CD4-positive, CD25-positive, alpha-beta regulatory T cell (primary cell): ENCODE measurements around the gene ME3. TPM values are rescaled to one million over a fixed set of nuclear protein-coding genes. Genes with fewer than 3 reads are reported as not detected.
A peak's percentile ranks its signal among the peaks of the same experiment; 100 is the strongest.

Source experiments
- ATAC-seq, 2 donors: fragments of 150-1000 bp; cut with Tn5 transposase; one replicate each; pipeline ENCODE4 v1.10.0; 2021; ENCODE audit warnings: low read depth in 2 of 2, moderate number of reproducible peaks in 2 of 2, moderate library complexity in 1 of 2
- DNase-seq, 3 donors: peaks; one replicate each; pipeline versions ENCODE4 v3.0.0 to v3.0.0-alpha.2; 2012 to 2022; ENCODE audit warnings: mixed read lengths in 1 of 3
- H3K27ac ChIP-seq: one replicate; pipeline ENCODE4 v1.7.0; 2013; ENCODE audit warnings: mild to moderate bottlenecking, low read length; ENCODE audit not compliant: insufficient read depth, poor library complexity, severe bottlenecking
- H3K27me3 ChIP-seq: one replicate; pipeline ENCODE4 v1.7.0; 2013; ENCODE audit warnings: low read length; ENCODE audit not compliant: control insufficient read depth, insufficient read depth
- H3K36me3 ChIP-seq: one replicate; pipeline ENCODE4 v1.7.0; 2013; ENCODE audit warnings: mild to moderate bottlenecking, low read length, moderate library complexity; ENCODE audit not compliant: control insufficient read depth, insufficient read depth
- H3K4me1 ChIP-seq: 2 replicates; pipeline ENCODE4 v1.7.0; 2013; ENCODE audit warnings: mild to moderate bottlenecking, low read length; ENCODE audit not compliant: insufficient read depth, control insufficient read depth, poor library complexity, severe bottlenecking
- H3K4me3 ChIP-seq: one replicate; pipeline ENCODE4 v1.7.0; 2013; ENCODE audit warnings: low read depth, mild to moderate bottlenecking, low read length, moderate library complexity
- H3K9me3 ChIP-seq, 2 experiments: 1 replicate in 1 of 2; 2 replicates in 1 of 2; pipeline ENCODE4 v1.7.0; 2013; ENCODE audit warnings: low read length in 2 of 2, mild to moderate bottlenecking in 1 of 2, moderate library complexity in 1 of 2; ENCODE audit not compliant: control insufficient read depth in 2 of 2
- H3K27ac Mint-ChIP-seq, 3 donors: one replicate each; pipeline ENCODE4 v1.8.0; 2020 to 2022; ENCODE audit warnings: mild to moderate bottlenecking in 3 of 3, mixed read lengths in 3 of 3, moderate library complexity in 2 of 3
- H3K27me3 Mint-ChIP-seq: one replicate; pipeline ENCODE4 v1.8.0; 2022; ENCODE audit warnings: mild to moderate bottlenecking, mixed read lengths
- H3K36me3 Mint-ChIP-seq: one replicate; pipeline ENCODE4 v1.8.0; 2020; ENCODE audit warnings: mixed read lengths
- H3K4me1 Mint-ChIP-seq, 4 donors: one replicate each; pipeline ENCODE4 v1.8.0; 2020 to 2022; ENCODE audit warnings: mixed read lengths in 4 of 4, mild to moderate bottlenecking in 1 of 4
- H3K4me3 Mint-ChIP-seq, 4 donors: one replicate each; pipeline ENCODE4 v1.8.0; 2020 to 2022; ENCODE audit warnings: mild to moderate bottlenecking in 4 of 4, mixed read lengths in 4 of 4, moderate library complexity in 3 of 4
- H3K9me3 Mint-ChIP-seq, 7 donors: one replicate each; pipeline ENCODE4 v1.8.0; 2020 to 2022; ENCODE audit warnings: mixed read lengths in 7 of 7, mild to moderate bottlenecking in 3 of 7, moderate library complexity in 2 of 7
- polyA plus RNA-seq, 4 donors: library from polyadenylated mRNA; unstranded; fragments of 300-500 nt; fragmentation: Illumina TruSeq; gene quantifications; one replicate each; pipeline ENCODE4 v1.2.3, GENCODE V29; 2021
- total RNA-seq: library from RNA; stranded (reverse); gene quantifications from one replicate; pipeline ENCODE4 v1.2.3, GENCODE V29; 2022

Gene ME3
- total and polyA plus RNA-seq, 5 donors from 2014 or later = 0.18 to 1.4 (median 0.38) TPM; not detected in 2

- DNase-seq (peak in 1 of 3 donors; percentile 8), ATAC-seq (no peak)
- H3K27me3 ChIP-seq = no peaks in the 10 kb centered on the region
- Mint-ChIP-seq H3K36me3 (no peaks in the 10 kb centered on the region), H3K9me3 (peaks cover 0 to 1% (median 0%) of the 10 kb centered on the region in 7 donors), H3K4me3 (no peak overlapping the region), H3K27ac (no peak overlapping the region), H3K27me3 (no peaks in the 10 kb centered on the region), H3K4me1 (no peaks in the 10 kb centered on the region)
- H3K9me3 ChIP-seq = no peaks in the 10 kb centered on the region
- H3K27ac ChIP-seq = no peak overlapping the region
- H3K4me1 ChIP-seq = no peaks in the 10 kb centered on the region
- H3K36me3 ChIP-seq = no peaks in the 10 kb centered on the region
- no peak overlapping the region for H3K4me3 ChIP-seq
These were observed 226.1 kb downstream of the ME3 start for GRCh38 chr11:86446163-86446923.

- Mint-ChIP-seq H3K9me3 (peaks cover 0 to 1% (median 0%) of the 10 kb centered on the region in 7 donors), H3K27me3 (no peaks in the 10 kb centered on the region), H3K36me3 (no peaks in the 10 kb centered on the region), H3K27ac (no peak overlapping the region), H3K4me1 (no peaks in the 10 kb centered on the region), H3K4me3 (no peak overlapping the region)
- H3K4me3 ChIP-seq = no peak overlapping the region
- H3K27ac ChIP-seq = no peak overlapping the region
- H3K36me3 ChIP-seq = no peaks in the 10 kb centered on the region
- no peak for DNase-seq
- H3K9me3 ChIP-seq = no peaks in the 10 kb centered on the region
- no peak for ATAC-seq
- H3K4me1 ChIP-seq = no peaks in the 10 kb centered on the region
- no peaks in the 10 kb centered on the region for H3K27me3 ChIP-seq
These were observed 227.4 kb downstream of the ME3 start for GRCh38 chr11:86444981-86445380.

GRCh38 chr11:86443415-86443814 lies 229.0 kb downstream of the ME3 start:
- H3K4me1 Mint-ChIP-seq = no peaks in the 10 kb centered on the region
- peaks cover 0 to 1% (median 0%) of the 10 kb centered on the region in 7 donors for H3K9me3 Mint-ChIP-seq
- Histone ChIP-seq H3K9me3 (no peaks in the 10 kb centered on the region), H3K36me3 (no peaks in the 10 kb centered on the region), H3K27me3 (no peaks in the 10 kb centered on the region), H3K4me1 (no peaks in the 10 kb centered on the region), H3K4me3 (no peak overlapping the region), H3K27ac (no peak overlapping the region)
- DNase-seq (no peak), ATAC-seq (no peak)
- H3K36me3 Mint-ChIP-seq = no peaks in the 10 kb centered on the region
- H3K27me3 Mint-ChIP-seq = peaks cover 5% of the 10 kb centered on the region
- no peak overlapping the region for H3K27ac Mint-ChIP-seq
- no peak overlapping the region for H3K4me3 Mint-ChIP-seq

- H3K9me3 ChIP-seq = no peaks in the 10 kb centered on the region
- H3K36me3 Mint-ChIP-seq = no peaks in the 10 kb centered on the region
- peaks cover 5% of the 10 kb centered on the region for H3K27me3 Mint-ChIP-seq
- H3K27ac Mint-ChIP-seq = no peak overlapping the region
- peaks cover 0 to 1% (median 0%) of the 10 kb centered on the region in 7 donors for H3K9me3 Mint-ChIP-seq
- DNase-seq (no peak), ATAC-seq (no peak)
- no peaks in the 10 kb centered on the region for H3K4me1 ChIP-seq
- H3K4me3 ChIP-seq = no peak overlapping the region
- no peak overlapping the region for H3K27ac ChIP-seq
- no peaks in the 10 kb centered on the region for H3K4me1 Mint-ChIP-seq
- H3K36me3 ChIP-seq = no peaks in the 10 kb centered on the region
- no peaks in the 10 kb centered on the region for H3K27me3 ChIP-seq
- H3K4me3 Mint-ChIP-seq = no peak overlapping the region
These were observed 229.6 kb downstream of the ME3 start for GRCh38 chr11:86442827-86443226.

GRCh38 chr11:86442420-86442819 lies 230.0 kb downstream of the ME3 start:
- DNase-seq = no peak
- Histone ChIP-seq H3K9me3 (no peaks in the 10 kb centered on the region), H3K4me3 (no peak overlapping the region), H3K27me3 (no peaks in the 10 kb centered on the region), H3K27ac (no peak overlapping the region), H3K36me3 (no peaks in the 10 kb centered on the region), H3K4me1 (no peaks in the 10 kb centered on the region)
- no peak for ATAC-seq
- Mint-ChIP-seq H3K9me3 (peaks cover 0 to 1% (median 0%) of the 10 kb centered on the region in 7 donors), H3K36me3 (no peaks in the 10 kb centered on the region), H3K4me3 (no peak overlapping the region), H3K27me3 (peaks cover 5% of the 10 kb centered on the region), H3K4me1 (no peaks in the 10 kb centered on the region), H3K27ac (no peak overlapping the region)

GRCh38 chr11:86440843-86441242 lies 231.6 kb downstream of the ME3 start:
- Mint-ChIP-seq H3K27me3 (peaks cover 5% of the 10 kb centered on the region), H3K4me3 (no peak overlapping the region), H3K9me3 (peaks cover 0 to 1% (median 0%) of the 10 kb centered on the region in 7 donors), H3K36me3 (no peaks in the 10 kb centered on the region), H3K27ac (no peak overlapping the region), H3K4me1 (no peaks in the 10 kb centered on the region)
- no peaks in the 10 kb centered on the region for H3K9me3 ChIP-seq
- no peaks in the 10 kb centered on the region for H3K36me3 ChIP-seq
- no peaks in the 10 kb centered on the region for H3K4me1 ChIP-seq
- no peak for ATAC-seq
- H3K4me3 ChIP-seq = no peak overlapping the region
- H3K27ac ChIP-seq = no peak overlapping the region
- DNase-seq = no peak
- H3K27me3 ChIP-seq = no peaks in the 10 kb centered on the region

- H3K27ac Mint-ChIP-seq = no peak overlapping the region
- no peak overlapping the region for H3K4me3 Mint-ChIP-seq
- Histone ChIP-seq H3K4me3 (no peak overlapping the region), H3K27ac (no peak overlapping the region), H3K27me3 (no peaks in the 10 kb centered on the region), H3K36me3 (no peaks in the 10 kb centered on the region), H3K4me1 (no peaks in the 10 kb centered on the region), H3K9me3 (no peaks in the 10 kb centered on the region)
- peaks cover 10% of the 10 kb centered on the region for H3K27me3 Mint-ChIP-seq
- H3K9me3 Mint-ChIP-seq = peaks cover 0 to 2% (median 0%) of the 10 kb centered on the region in 7 donors
- DNase-seq (no peak), ATAC-seq (no peak)
- no peaks in the 10 kb centered on the region for H3K36me3 Mint-ChIP-seq
- H3K4me1 Mint-ChIP-seq = no peaks in the 10 kb centered on the region
These were observed 232.1 kb downstream of the ME3 start for GRCh38 chr11:86440305-86440716.

- ATAC-seq = no peak
- peaks cover 0 to 2% (median 0%) of the 10 kb centered on the region in 7 donors for H3K9me3 Mint-ChIP-seq
- Histone ChIP-seq H3K27me3 (no peaks in the 10 kb centered on the region), H3K4me3 (no peak overlapping the region), H3K9me3 (no peaks in the 10 kb centered on the region), H3K4me1 (no peaks in the 10 kb centered on the region), H3K36me3 (no peaks in the 10 kb centered on the region), H3K27ac (no peak overlapping the region)
- no peaks in the 10 kb centered on the region for H3K36me3 Mint-ChIP-seq
- H3K4me1 Mint-ChIP-seq = no peaks in the 10 kb centered on the region
- peaks cover 11% of the 10 kb centered on the region for H3K27me3 Mint-ChIP-seq
- no peak overlapping the region for H3K4me3 Mint-ChIP-seq
- no peak for DNase-seq
- peak overlapping the region in 1 of 3 donors; percentile 57 for H3K27ac Mint-ChIP-seq
These were observed 233.7 kb downstream of the ME3 start for GRCh38 chr11:86438685-86439084.
